SHP77 treated with DMSO at 0.1 percent for 48 hours (cell line): ENCODE data around the gene SPDYE9.
"Not testable (repeated sequence)": the region's sequence is repeated elsewhere in the genome, so short reads cannot be mapped to it uniquely, and the experiment has no call there.

ENCODE experiments used
- DNase-seq: peaks from one replicate; lab custom pipeline; 2025; lab: John Stamatoyannopoulos, UW

SPDYE9 gene, protein sequence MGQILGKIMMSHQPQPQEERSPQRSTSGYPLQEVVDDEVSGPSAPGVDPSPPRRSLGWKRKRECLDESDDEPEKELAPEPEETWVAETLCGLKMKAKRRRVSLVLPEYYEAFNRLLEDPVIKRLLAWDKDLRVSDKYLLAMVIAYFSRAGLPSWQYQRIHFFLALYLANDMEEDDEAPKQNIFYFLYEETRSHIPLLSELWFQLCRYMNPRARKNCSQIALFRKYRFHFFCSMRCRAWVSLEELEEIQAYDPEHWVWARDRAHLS

DNA sequence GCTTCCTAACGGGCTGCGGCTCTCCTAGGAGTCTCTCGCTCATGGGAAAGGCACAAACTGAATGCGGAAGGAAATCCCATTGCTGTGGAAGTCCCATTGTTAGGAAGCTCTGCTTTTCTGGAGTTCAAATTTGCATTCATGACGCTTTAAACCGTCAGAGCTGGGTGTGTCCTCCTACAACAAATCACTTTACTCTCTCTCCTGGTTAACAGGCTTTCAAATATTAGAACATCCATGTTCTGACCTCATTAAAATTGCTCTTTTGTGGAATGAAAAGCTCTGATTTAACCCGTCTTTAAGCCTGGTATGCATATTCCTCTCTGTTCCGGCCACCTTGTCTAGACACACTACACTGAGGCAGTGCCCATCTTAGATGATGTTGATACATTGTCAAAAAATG is at the start of gene SPDYE9:
SPDYE9 (minus strand) TSS at position 101 of the 400 bp plus-strand sequence. CDS start 1,800 bp downstream, outside the sequence.
- not testable (repeated sequence) for DNase-seq

DNA sequence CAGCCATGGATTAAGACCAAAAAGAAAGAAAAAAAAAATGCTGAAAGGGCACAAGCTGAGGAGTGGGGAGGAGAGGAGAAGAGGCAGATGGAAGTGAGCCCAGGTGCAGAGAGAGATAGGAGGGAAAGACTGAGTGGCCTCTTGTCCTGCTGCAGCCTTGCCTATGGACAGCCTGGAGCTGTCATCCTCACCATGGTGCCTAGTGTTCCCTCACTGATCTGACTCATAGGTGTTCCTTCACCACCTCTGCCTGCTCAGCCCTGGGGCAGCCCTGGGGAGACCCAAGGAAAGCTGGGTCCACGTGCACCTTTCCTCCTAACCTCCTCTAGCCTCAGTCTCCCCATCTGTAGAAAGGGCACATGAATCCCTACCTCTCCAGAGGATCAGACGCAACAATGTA is 49.0 kb upstream of the SPDYE9 start:
- DNase-seq, result not testable (repeated sequence)

DNA sequence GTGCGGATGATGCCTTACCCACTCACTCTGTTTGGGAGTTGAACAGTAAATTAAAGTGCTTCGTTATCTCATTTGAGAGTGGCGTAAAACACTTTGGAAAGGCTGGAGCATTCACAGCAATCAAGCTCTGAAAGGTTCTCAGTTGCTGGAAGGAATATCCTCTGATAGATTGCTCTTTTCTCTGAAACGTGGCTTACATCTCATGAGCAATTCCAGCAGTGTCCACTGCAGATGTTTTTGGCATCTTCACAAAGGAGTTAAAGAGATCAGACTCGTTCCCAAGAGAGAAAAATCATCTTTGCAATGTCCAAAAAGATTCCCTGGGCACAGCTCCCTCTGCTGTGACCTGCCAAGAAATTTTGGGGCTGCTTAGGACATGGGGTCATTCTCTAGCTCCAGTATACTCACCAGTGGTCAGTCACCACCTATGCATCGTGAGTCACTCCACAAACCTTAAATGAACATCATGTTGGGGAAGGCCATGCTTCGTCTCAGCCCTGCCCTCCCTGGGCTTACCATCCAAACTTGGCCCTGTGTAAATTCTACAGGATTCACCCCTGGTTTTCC is 46.9 kb upstream of the SPDYE9 start:
- not testable (repeated sequence) for DNase-seq

DNA sequence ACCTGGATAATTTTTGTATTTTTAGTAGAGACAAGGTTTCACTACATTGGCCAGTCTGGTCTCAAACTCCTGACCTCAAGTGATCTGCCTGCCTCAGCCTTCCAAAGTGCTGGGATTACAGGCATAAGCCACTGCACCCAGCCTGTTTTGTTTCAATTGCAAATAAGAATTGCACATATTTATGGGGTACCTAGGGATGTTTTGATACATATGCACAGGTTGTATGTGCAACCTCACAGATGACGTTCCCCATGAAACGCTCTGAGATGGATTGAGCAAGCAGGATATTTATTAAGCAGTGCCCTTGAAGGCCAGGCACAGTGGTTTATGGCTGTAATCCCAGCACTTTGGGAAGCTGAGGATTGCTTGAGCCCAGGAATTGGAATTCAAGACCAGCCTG is 44.8 kb upstream of the SPDYE9 start:
- DNase-seq, result not testable (repeated sequence)

DNA sequence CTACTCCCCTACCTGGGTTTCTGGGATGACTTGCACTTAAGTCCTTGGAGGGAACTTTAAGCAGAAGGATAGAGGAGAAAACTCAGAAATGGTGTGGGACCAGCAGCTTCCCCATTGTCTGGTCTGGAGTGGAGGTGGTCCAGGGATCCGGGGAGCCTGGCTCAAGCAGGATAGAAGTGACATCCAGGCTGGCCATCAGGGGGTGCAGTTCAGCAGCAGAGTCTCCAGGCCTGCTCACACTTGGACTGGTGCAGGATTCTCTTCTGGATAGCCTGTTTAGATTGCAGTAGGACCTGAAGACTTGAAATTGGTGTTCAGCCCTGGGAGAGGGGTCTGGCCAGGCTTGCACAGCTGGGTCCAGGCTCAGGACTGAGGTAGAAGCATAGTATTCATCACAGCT is 38.3 kb upstream of the SPDYE9 start:
- not testable (repeated sequence) for DNase-seq

DNA sequence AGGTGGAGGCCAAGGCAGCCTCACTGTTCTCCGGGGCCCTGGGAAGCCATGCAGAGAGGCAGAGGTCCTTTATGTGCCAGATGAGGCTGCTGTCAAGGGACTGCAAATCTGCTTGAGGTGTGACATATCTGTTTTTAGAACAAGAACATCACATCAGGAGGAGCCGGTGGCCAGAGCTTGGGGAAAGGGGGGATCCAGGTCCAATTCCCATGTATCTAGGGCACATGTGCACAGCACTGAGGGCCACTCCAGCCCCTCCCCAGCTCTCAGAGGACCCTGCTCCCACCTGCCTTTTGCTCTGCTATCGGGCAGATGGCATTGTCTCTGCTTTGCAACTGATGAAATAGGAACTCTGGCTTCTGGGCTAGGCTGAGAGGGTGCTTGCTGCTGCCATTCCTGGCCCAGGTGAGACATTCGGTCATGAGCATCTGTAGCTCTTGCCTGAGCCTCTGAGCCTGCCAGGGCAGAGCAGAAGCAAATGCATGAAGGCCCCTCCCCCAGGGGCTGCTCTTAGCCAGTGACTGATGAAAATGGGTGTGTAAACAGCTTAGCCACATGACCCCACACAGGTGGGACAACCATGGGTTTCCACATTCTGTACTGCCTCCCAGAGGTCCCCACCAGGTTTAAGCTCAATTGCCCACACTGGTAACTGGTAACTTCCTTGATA is 37.1 kb upstream of the SPDYE9 start:
- not testable (repeated sequence) for DNase-seq

DNA sequence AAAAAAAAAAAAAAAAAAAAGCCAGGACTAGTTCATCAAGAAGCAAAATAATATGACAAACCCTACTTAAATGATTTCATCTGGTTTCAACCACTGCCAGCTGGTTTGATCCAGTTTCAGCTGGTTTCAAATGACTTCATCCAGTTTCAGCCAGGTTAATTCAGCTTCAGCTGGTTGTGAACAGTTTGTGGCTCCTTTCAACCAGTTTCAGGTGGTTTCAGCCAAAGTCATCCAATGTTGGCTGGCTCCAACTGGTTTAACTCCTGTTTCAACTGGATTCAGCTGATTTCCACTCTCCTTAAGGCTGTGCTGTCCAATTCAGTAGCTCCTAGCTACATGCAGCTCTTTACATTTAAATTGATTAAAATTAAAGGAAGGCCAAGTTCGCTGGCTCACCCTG is 32.3 kb upstream of the SPDYE9 start:
- not testable (repeated sequence) for DNase-seq

DNA sequence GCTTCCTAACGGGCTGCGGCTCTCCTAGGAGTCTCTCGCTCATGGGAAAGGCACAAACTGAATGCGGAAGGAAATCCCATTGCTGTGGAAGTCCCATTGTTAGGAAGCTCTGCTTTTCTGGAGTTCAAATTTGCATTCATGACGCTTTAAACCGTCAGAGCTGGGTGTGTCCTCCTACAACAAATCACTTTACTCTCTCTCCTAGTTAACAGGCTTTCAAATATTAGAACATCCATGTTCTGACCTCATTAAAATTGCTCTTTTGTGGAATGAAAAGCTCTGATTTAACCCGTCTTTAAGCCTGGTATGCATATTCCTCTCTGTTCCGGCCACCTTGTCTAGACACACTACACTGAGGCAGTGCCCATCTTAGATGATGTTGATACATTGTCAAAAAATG is 28.0 kb downstream of the SPDYE9 start, which contains the start of gene SPDYE11:
SPDYE11 (minus strand) TSS at position 101 of the 400 bp plus-strand sequence. CDS start 1,800 bp downstream, outside the sequence.
- DNase-seq, result not testable (repeated sequence)

DNA sequence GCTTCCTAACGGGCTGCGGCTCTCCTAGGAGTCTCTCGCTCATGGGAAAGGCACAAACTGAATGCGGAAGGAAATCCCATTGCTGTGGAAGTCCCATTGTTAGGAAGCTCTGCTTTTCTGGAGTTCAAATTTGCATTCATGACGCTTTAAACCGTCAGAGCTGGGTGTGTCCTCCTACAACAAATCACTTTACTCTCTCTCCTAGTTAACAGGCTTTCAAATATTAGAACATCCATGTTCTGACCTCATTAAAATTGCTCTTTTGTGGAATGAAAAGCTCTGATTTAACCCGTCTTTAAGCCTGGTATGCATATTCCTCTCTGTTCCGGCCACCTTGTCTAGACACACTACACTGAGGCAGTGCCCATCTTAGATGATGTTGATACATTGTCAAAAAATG is 56.2 kb downstream of the SPDYE9 start, which contains the start of gene SPDYE8:
SPDYE8 (minus strand) TSS at position 101 of the 400 bp plus-strand sequence. CDS start 1,800 bp downstream, outside the sequence.
- DNase-seq, result not testable (repeated sequence)
